SK-N-SH (cell line): ENCODE results near the gene CDK13.

Source experiments
- NRF1 ChIP-seq: IDR thresholded peaks from 2 replicates; pipeline ENCODE4 v1.6.1; 2012; ENCODE audit warnings: low read depth, mild to moderate bottlenecking, low read length
- REST ChIP-seq: IDR thresholded peaks from 2 replicates; pipeline ENCODE4 v1.6.1; 2012; ENCODE audit warnings: mild to moderate bottlenecking, low read depth, low read length, moderate library complexity

GRCh38 chr7:40147371-40148246 is 197.6 kb downstream of the CDK13 start:
- no peak for TF ChIP-seq REST
- TF ChIP-seq NRF1: no peak
